ENCODE results near the gene BCKDHA.
"Not testable (repeated sequence)": the region's sequence is repeated elsewhere in the genome, so short reads cannot be mapped to it uniquely, and the experiment has no call there.

Gene BCKDHA

DNA sequence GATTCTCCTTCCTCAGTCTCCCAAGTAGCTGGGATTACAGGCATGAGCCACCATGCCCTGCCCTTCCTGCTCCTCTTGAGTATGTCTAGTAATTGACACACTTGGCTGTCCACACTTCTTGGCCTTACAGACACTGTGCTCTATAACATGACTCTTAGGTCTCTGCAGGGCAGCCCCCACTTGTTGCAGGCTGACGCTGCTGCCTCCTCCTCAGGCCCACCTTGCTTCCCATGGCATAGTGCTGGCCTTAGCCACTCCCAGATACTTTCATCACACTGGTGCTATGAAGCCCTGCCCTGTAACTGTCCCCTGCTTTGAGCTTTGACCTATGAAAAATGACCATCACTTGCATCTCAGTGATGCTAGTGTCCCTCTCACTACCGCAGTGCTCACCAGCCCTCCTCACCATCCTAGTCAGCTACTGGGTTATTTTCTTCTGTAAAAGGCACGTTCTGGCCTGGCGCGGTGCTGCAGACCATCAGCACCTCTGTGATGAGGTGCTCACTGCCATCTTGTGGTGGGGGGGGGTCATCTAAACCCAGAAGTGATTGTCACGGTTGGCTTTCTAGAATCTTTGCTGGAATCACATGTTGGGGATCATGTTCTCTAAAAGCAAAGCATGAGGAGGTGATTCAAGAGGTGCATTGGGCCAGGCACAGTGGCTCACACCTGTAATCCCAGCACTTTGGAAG lies 55.1 kb downstream of the BCKDHA start:
- DNase-seq: no peak

DNA sequence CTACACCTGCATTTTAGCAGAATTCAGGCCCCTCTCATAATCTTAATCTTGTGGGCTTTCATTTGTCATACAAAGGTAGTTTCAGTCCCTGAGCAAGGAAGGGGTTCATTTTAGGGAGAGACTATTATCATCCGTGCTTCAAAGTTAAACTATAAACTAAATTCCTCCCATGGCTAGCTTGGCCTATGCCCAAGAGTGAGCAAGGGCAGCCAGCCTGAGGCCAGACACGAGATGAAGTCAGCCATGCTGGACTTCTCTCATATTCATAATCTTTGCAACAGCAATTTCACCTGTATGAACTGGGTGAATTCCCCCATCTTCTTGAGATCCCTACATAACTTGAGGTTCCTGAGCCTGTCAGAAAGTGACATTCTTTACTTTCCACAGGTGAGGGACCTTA lies 58.3 kb downstream of the BCKDHA start:
- no peak for DNase-seq

DNA sequence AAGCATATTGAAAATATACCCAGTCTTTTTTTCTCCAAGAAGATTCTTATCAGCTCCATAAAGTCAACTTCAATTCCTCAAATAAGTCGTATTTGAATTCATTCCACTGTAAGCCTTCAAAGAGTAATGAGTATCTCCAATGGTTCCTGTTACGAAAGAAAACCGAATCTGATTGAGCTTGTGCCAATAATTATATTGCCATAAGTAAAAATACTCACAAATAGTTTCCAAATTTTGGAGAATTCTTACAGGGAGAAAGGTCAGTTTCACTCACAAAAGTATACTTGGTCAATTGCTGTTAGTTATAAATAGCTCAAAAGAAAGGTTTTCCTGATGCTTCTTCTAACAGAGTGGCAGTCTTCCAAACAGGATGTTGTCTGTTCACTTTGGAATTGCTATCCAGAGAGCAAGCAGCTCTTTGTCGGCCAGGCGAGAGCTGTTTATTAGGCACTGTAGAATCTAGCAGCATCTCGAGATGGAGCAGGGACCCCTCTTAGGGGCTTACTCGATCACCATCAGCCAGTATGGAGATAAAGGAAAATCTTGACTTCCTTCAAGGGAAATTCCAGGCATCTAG lies 58.8 kb downstream of the BCKDHA start:
- no peak for DNase-seq

DNA sequence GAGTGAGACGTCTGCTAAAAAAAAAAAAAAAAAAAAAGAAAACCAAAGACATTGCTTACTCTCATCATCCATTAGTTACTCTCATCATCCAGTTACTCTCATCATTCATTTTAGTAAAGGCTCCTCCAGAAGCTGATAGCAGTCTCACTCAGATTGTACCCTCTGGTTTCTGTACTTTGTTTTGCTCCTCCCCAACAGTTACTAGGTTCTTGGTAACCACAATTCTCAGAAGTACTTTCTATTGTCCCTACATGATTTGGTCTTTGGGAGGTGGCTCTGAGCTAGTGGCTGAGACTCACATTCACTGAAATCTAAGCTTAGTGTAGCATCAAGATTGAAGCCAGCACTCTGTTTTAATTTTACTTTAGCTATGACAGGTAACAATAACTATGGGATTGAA lies 59.6 kb downstream of the BCKDHA start:
- no peak for DNase-seq

GRCh38 chr19:41462497-41462896 lies 64.9 kb downstream of the BCKDHA start:
- no peak for DNase-seq

GRCh38 chr19:41463257-41464256 lies 65.9 kb downstream of the BCKDHA start:
- DNase-seq: not testable (repeated sequence)
